Raji (cell line): ENCODE measurements around the gene PDK2.

Source experiments
- POLR2A ChIP-seq: IDR thresholded peaks from 2 replicates; pipeline ENCODE4 v1.6.1; 2011; ENCODE audit warnings: low read depth, low read length, control low read depth; ENCODE audit not compliant: insufficient read depth

Gene PDK2

DNA sequence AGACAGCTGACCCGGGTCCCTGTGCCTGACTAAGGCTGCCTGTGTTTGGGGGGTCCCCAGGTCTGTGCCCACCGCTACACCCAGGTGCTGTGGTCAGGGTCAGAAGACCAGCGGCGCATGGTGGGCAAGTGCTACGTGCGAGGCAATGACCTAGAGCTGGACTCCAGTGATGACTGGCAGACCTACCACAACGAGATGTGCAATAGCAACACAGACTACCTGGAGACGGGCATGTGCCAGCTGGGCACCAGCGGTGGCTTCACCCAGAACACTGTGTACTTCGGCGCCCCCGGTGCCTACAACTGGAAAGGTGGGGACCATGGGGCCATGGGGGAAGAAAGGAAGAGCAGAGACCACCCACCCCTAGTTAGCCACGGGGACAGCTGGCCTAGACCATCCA is 27.2 kb upstream of the PDK2 start:
- no peak for TF ChIP-seq POLR2A

DNA sequence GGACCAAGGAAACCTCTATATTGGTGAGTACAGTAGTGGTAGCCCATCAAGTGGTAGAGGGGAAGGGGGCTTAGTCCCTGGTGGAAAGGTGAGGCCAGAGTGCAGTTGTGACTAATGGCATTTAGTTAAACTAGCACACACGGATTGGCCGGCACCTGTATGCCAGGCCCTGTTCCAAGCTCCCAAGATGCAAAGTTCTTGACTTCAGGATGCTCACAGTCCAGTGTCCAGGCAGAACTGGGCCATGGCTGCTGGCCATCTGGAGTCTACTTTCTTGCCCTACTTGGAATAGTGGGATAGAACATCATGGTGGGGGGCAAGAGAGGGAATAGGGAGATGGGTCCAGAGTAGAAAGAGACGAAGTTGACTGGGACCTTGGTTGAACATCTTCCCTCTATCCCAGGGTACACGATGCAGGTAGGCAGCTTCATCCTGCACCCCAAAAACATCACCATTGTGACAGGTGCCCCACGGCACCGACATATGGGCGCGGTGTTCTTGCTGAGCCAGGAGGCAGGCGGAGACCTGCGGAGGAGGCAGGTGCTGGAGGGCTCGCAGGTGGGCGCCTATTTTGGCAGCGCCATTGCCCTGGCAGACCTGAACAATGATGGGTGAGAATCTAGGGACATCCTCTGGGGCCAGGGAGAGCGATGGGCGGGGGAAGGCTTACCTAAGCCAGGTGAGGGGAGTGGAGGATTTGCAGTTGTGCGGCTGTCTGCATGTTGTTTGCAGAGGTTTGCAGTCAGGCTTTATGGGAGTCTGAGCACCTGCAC is 24.1 kb upstream of the PDK2 start:
- no peak for TF ChIP-seq POLR2A

DNA sequence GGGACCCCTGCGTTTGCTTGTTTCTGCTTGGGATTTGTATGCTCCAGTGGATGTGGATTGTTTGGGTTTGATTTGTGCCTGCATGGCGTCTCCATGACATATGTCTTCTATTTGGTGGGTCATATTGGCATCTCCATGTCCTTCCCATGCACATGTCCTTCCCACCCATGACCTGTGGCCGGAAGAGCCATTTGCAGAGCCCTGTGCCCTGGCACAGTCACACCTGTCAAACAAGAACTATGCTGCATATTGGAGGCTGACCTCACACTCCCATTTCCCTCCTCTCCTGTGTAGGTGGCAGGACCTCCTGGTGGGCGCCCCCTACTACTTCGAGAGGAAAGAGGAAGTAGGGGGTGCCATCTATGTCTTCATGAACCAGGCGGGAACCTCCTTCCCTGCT is 23.5 kb upstream of the PDK2 start:
- TF ChIP-seq POLR2A: no peak

DNA sequence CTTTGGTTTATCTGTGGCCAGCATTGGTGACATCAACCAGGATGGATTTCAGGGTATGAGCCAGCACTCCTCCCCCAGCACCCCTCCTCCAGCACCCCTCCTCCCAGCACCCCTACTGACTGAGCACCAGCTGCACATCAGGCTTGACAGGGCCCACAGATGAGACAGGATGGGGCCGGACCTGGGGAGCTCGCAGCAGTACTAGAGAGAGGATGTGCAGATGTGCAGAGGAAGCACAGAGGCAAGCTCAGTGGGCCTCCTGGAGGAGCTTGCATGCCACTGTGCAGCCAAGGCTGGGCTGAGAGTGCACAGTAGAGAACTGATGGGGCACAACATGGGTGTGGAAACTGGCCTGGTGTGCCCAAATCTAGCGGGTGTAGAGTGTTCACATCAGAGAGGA is 23.0 kb upstream of the PDK2 start:
- no peak for TF ChIP-seq POLR2A

DNA sequence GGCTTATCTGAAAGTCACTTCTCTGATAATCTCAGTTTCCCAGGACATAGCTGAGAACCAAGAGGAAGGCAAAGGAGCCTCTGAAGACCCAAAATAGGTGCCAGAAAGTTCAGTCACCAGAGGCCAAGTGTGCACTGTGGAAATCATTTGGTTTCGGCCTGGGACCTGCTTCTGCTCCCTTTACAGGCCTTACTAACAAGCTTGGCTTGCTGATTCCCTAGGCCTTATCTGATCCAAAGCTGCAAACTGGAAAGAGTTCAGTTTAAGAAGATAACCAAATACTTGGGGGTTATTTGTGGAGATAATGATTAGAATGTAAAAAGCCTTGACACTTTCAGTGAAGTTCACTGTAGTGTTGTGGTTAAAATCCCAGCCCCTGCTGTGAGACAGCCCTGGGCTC is 22.2 kb upstream of the PDK2 start:
- no peak for TF ChIP-seq POLR2A

DNA sequence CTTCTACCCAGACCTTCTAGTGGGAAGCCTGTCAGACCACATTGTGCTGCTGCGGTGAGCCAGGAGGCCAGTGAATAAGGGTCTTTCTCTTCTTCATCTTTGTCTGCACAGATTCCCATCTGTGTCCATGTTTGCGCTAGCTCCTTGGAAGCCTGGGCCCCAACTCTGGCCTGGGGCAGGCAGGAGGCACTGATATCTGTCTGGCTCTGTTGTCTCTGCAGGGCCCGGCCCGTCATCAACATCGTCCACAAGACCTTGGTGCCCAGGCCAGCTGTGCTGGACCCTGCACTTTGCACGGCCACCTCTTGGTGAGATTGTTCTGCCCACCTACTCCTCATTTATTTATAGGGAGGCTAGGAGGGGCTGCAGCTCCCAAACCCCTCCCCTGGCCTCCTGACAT is 20.9 kb upstream of the PDK2 start:
- no peak for TF ChIP-seq POLR2A

DNA sequence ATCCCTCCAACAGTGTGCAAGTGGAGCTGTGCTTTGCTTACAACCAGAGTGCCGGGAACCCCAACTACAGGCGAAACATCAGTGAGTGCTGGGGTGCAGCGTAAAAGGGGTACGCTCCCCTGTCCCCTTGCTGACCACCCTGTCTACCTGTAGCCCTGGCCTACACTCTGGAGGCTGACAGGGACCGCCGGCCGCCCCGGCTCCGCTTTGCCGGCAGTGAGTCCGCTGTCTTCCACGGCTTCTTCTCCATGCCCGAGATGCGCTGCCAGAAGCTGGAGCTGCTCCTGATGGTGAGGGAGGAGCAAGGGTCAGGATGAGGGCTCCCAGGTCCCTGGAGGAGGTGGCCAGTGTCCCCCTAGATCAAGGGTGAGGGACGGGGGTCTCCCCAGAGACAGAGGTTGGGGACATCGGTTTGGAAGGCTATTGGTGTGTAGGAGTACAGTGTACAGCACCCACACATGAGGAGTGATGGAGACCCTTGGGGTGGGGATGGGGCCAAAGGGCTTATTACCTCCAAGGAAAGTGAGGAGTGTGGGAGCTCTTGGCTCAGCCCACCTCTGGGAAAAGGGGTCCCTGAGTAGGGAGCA is 19.6 kb upstream of the PDK2 start:
- no peak for TF ChIP-seq POLR2A

DNA sequence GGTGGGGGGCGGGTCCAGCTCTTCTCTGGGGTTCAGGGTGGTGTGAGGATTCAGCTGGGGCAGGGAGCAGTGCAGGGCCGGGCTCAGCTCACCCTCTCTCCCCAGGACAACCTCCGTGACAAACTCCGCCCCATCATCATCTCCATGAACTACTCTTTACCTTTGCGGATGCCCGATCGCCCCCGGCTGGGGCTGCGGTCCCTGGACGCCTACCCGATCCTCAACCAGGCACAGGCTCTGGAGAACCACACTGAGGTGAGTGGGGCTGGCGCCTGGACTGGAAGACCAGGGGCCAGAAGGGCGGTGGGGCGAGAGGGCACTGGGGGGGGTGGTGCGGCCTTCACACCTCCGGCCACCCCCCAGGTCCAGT is 18.9 kb upstream of the PDK2 start:
- no peak for TF ChIP-seq POLR2A

DNA sequence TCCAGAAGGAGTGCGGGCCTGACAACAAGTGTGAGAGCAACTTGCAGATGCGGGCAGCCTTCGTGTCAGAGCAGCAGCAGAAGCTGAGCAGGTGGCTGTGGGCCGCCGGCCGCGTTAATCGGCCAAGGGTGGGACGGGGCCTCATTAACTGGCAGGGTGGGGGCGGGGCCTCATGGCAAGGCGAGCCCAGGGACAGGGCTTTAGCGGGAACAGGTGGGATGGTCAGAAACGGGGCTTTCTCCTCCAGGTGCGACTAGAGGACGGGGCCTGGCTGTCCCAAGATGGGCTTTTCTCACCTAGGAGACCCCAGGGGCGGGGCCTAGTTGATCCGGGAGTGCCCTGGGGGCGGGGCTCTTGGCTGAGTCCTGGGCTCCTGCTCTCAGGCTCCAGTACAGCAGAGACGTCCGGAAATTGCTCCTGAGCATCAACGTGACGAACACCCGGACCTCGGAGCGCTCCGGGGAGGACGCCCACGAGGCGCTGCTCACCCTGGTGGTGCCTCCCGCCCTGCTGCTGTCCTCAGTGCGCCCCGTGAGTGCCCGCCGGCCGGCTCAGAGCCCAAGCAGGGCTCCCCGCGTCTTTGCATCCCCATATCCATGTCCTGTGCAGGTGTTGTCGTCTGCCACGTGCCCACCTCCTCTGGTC is 18.4 kb upstream of the PDK2 start:
- TF ChIP-seq POLR2A: no peak

DNA sequence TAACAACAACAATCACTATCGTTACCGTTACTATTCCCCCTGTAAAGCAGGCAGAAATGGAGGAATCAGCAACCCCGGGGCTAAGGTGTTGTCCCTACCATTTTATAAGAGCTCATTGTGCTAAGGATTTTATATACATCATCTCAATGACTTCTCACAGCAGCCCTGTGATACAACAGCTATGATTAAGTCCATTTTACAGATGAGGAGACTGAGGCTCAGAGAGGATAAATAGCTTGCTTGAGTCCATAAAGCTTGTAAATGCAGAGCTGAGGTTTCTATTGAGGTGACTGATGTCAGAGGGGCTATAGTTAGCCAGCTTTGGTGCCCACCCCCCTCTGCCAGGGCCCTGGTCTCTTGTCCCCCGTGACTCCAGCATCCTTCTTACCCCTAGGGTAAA is 16.7 kb upstream of the PDK2 start:
- no peak for TF ChIP-seq POLR2A

DNA sequence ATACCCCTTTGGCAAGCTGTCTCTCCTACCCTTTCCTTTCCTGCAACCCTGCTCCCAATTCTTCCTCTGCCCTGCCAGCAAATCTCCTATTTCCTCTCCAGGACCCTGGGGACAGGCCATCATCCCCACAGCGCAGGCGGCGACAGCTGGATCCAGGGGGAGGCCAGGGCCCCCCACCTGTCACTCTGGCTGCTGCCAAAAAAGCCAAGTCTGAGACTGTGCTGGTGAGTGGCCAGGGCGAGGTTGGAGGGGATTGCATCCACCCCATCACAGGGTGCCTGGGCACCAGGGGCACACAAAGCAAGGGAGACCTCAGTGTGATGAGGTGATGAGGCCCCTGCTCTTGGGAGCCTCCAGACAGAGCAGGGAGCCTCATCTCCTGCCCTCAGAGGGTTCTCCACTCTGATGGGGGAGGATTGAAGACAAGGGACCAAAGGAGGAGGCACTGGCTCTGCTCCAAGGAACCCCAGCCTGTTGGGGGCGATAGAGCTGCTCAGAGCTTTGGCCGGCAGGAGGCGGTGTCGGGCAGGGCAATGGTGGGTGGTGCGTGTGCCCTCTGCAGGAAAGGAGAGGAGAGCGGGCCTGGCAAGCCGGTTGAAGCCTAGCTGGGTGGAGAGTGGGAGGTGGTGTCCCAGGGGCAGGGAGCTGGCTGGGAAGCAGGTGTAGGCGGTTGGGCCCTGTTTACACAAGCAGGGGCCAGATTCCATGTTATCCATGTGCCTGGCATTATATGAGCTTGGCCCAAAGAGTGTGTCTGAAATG is 15.6 kb upstream of the PDK2 start:
- no peak for TF ChIP-seq POLR2A

DNA sequence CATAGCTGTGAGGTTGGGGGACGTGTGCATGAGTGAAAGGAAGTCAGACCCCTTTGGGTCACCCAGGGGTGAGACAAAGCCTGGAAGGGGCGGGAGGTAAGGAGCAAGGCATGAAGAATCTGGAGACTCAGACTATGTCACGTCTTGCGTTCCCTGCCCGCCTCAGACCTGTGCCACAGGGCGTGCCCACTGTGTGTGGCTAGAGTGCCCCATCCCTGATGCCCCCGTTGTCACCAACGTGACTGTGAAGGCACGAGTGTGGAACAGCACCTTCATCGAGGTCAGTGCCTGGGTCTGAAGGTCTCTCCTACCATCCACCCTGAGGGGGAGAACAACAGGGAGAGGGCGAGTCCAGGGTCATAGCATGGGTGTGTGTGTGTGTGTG is 15.1 kb upstream of the PDK2 start:
- TF ChIP-seq POLR2A: no peak

DNA sequence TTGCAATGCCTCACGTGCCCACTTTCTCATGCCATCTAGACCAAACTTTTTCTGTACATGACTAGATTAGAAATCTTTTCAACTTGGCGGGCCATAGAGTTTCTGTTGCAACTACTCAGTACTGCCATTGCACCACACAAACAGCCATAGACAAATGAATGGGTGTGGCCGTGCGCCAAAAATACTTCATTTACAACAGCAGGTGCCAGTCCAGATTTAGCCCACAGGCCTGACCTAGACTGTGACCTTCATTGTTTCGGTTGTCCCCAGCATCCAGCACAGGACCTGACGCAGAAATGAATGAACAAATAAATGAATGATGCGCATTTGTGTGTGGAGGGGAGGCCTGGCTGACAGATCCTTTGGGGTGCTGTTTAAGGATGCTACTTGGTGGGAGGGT is 14.3 kb upstream of the PDK2 start:
- TF ChIP-seq POLR2A: no peak

DNA sequence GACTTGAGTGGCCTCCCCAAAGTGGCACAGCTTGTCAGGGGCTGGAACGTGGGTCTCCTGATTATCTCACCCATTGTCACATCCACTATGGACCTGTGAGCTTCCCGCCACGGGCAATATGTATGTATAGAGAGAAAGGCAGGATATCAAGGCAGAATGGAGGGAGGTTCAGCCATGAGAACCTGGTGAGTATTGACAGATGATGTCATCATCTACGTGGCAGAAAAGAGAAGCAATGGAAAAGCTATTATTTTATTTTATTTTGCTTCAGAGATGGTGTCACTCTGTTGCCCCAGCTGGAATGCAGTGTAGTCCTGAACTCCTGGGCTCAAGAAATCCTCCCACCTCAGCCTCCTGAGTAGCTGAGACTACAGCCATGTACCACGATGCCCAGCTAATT is 13.4 kb upstream of the PDK2 start:
- no peak for TF ChIP-seq POLR2A

DNA sequence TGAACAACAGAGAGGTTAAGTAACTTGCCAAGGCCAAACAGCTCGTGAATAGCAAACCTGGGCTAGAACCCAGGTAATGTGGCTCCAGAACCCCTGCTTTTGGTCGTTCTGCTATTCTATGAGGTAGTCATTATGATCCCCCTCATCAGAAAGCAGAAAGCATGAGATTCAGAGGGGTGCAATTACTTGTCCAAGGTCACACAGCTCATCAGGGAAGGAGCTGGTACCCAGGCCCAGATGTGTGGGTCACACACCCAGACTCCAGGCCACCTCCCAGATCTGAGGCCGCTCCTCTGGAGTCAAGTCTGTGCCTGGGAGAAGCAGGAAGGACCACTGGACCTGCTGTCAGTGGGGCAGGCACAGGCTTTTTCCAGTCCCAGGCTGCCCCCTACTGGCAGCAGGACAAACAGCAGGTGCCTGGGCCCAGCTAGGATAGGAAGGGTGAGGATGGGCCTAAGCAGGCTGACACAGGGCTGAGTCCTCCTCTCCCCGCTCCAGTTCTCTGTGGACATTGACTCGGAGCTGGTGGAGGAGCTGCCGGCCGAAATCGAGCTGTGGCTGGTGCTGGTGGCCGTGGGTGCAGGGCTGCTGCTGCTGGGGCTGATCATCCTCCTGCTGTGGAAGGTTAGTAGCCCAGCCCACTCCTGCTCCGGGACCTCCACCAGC is 7.8 kb upstream of the PDK2 start:
- no peak for TF ChIP-seq POLR2A
